A673 (cell line): ENCODE measurements around the gene ITGB8. TPM values are rescaled to one million over a fixed set of nuclear protein-coding genes. Genes with fewer than 3 reads are reported as not detected.

Experiments used
- BruUV-seq: library from RNA; stranded (reverse); fragments of 400-500 nt; replicated peaks from 2 replicates; lab custom pipeline; 2021; lab: Mats Ljungman, UMichigan
- CTCF ChIA-PET: fragments of 300-600 bp; sonication (Branson Sonifier 250); formaldehyde crosslinking; loops from one replicate; lab custom pipeline; 2022; ENCODE audit warnings: antibody characterized with exemption; lab: Charles Lee
- POLR2A ChIA-PET: fragments of 300-600 bp; sonication (Branson Sonifier 250); formaldehyde crosslinking; loops from one replicate; lab custom pipeline; 2022; ENCODE audit warnings: antibody characterized with exemption; ENCODE audit not compliant: low non-redundant PET; lab: Charles Lee
- DNase-seq: peaks from one replicate; pipeline ENCODE4 v3.0.0-alpha.2; 2015; ENCODE audit warnings: low spot score
- H3K27ac ChIP-seq: fragments of 200-600 bp; sonication (generic); 2 replicates; pipeline ENCODE4 v1.5.1; 2016; ENCODE audit warnings: mixed run types, low read depth, mild to moderate bottlenecking, mixed read lengths, antibody characterized with exemption, low read length; ENCODE audit not compliant: poor library complexity, severe bottlenecking
- H3K27me3 ChIP-seq: fragments of 200-600 bp; sonication (generic); replicated peaks from 2 replicates; pipeline ENCODE4 v1.6.1; 2017; ENCODE audit warnings: mixed run types, low read depth, mild to moderate bottlenecking, mixed read lengths, antibody characterized with exemption, low read length; ENCODE audit not compliant: insufficient read depth, poor library complexity
- H3K36me3 ChIP-seq: fragments of 200-600 bp; sonication (generic); 2 replicates; pipeline ENCODE4 v1.6.1; 2016; ENCODE audit warnings: mixed run types, mild to moderate bottlenecking, mixed read lengths, antibody characterized with exemption, low read length; ENCODE audit not compliant: insufficient read depth, poor library complexity, severe bottlenecking
- H3K4me1 ChIP-seq: fragments of 200-600 bp; sonication (generic); 2 replicates; pipeline ENCODE4 v1.6.1; 2017; ENCODE audit warnings: mixed run types, mild to moderate bottlenecking, mixed read lengths, antibody characterized with exemption, low read length; ENCODE audit not compliant: insufficient read depth, poor library complexity, severe bottlenecking
- H3K4me3 ChIP-seq: fragments of 200-600 bp; sonication (generic); 2 replicates; pipeline ENCODE4 v1.5.1; 2016; ENCODE audit warnings: low read depth, mixed run types, mild to moderate bottlenecking, mixed read lengths, low read length; ENCODE audit not compliant: poor library complexity, severe bottlenecking
- H3K9me3 ChIP-seq: fragments of 200-600 bp; sonication (generic); 2 replicates; pipeline ENCODE4 v1.6.1; 2016; ENCODE audit warnings: mixed run types, low read depth, mild to moderate bottlenecking, mixed read lengths, antibody characterized with exemption, low read length; ENCODE audit not compliant: poor library complexity, severe bottlenecking
- CTCF ChIP-seq: fragments of 300-800, 200-600 bp; sonication (generic); conservative IDR thresholded peaks from 2 replicates; pipeline ENCODE4 v1.5.1; 2017; ENCODE audit warnings: low read depth, mild to moderate bottlenecking, antibody characterized with exemption, low read length, moderate library complexity, mixed read lengths
- EZH2 ChIP-seq: fragments of 200-600 bp; sonication (generic); IDR thresholded peaks from 2 replicates; pipeline ENCODE4 v1.6.1; 2017; ENCODE audit warnings: borderline replicate concordance, low read depth, mild to moderate bottlenecking, mixed read lengths, antibody characterized with exemption, low read length; ENCODE audit not compliant: poor library complexity, severe bottlenecking
- intact Hi-C: fragments of 100-400 bp; cut with micrococcal nuclease; formaldehyde crosslinking; loops from one replicate; pipeline ENCODE4 v1.10.0; 2022; ENCODE audit not compliant: unreplicated experiment
- total RNA-seq: library from RNA; stranded (reverse); gene quantifications from 2 replicates; pipeline ENCODE4 v1.2.3, GENCODE V29; 2021

Gene ITGB8
- total RNA-seq, 1 experiment from 2014 or later = 1.3 TPM

GRCh38 chr7:20346577-20346976 lies 15.9 kb downstream of the ITGB8 start:
- Histone ChIP-seq H3K27ac (no peak overlapping the region), H3K9me3 (no peaks in the 10 kb centered on the region), H3K27me3 (no peaks in the 10 kb centered on the region), H3K4me3 (no peak overlapping the region), H3K4me1 (peaks cover 3% of the 10 kb centered on the region), H3K36me3 (no peaks in the 10 kb centered on the region)
- intact Hi-C loops = no loop called here
- BruUV-seq = no TSS peak
- ChIA-PET POLR2A (no interaction called here), CTCF (no interaction called here)
- TF ChIP-seq EZH2 (no peak), CTCF (no peak)
- no peak for DNase-seq

DNA sequence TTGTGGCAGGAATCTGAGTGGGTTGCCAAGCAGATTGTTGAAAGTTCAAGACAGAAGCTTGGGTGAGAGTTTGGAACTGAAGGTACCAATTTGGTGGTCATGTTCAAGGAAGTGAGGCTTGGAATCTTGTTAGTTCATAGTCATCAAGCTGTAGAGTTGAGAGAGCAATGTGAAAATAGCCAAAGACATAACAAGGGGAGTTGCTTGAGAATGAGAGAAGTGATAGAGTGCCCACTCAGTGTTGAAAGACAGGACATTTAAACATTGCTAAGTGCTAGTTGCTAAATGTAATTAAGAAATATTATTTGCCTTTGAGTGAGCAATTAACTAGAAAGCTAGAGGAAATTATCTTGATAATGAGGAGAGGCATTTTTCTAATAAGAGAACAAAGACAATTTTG lies 17.0 kb downstream of the ITGB8 start:
- no peaks in the 10 kb centered on the region for H3K27me3 ChIP-seq
- POLR2A ChIA-PET = no interaction called here
- no peak for DNase-seq
- no peaks in the 10 kb centered on the region for H3K9me3 ChIP-seq
- H3K4me1 ChIP-seq = peaks cover 3% of the 10 kb centered on the region
- no peak overlapping the region for H3K27ac ChIP-seq
- CTCF ChIA-PET = no interaction called here
- intact Hi-C loops = no loop called here
- H3K4me3 ChIP-seq = no peak overlapping the region
- BruUV-seq = no TSS peak
- TF ChIP-seq EZH2 (no peak), CTCF (no peak)
- H3K36me3 ChIP-seq = no peaks in the 10 kb centered on the region

DNA sequence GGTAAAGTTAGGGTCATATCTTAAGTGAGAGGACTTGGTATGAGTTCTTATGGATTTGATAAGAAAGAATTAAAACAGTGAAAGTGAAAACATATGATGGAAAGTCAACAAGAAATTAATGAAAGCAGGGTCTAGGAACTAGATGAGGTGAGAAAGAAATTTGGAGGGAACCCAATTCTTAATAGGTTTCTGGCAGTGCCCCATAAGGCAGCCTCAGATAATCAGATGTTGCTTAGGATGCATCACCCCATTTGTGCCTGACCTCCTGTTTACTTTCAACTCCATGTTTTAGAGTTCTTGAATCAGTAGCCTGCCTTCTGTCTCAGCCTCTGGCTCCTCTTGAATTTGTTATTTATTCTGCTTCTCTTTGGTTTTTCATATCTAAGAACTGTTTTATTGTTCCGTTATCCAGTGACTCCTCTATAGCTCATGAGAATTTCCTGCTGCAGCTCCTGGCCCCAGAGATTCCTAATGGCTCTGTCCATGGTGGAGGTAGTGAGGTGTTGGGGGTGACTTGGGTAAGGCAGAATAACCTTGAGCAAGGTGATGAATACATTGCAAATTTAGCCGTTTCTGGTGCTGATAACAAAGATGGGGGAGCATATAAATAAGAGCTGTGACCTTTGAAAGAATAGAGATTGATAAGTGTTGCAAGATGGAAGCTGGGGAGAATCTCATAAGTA lies 17.6 kb downstream of the ITGB8 start:
- BruUV-seq = no TSS peak
- DNase-seq = no peak
- no peak for TF ChIP-seq CTCF
- TF ChIP-seq EZH2 = no peak
- Histone ChIP-seq H3K9me3 (no peaks in the 10 kb centered on the region), H3K27ac (no peak overlapping the region), H3K4me3 (no peak overlapping the region), H3K36me3 (no peaks in the 10 kb centered on the region), H3K4me1 (peaks cover 3% of the 10 kb centered on the region), H3K27me3 (no peaks in the 10 kb centered on the region)
- intact Hi-C loops = no loop called here
- CTCF ChIA-PET = no interaction called here
- POLR2A ChIA-PET = no interaction called here
